Measurements from ENCODE around the gene SLC25A2.
A peak's percentile ranks its signal among the peaks of the same experiment; 100 is the strongest.
"Not testable (repeated sequence)": the region's sequence is repeated elsewhere in the genome, so short reads cannot be mapped to it uniquely, and the experiment has no call there.

Gene SLC25A2

GRCh38 chr5:141303756-141304155, at the start of gene SLC25A2:
Gene SLC25A2 (minus strand): TSS chr5:141304049. CDS start chr5:141303865, 184 bp downstream.
- DNase-seq: no peak

- DNase-seq: no peak
These were observed 47.7 kb upstream of the SLC25A2 start for GRCh38 chr5:141351591-141351990.

GRCh38 chr5:141349917-141350619, 46.2 kb upstream of the SLC25A2 start, which contains the start of gene PCDHGB1:
Gene PCDHGB1 (plus strand): TSS chr5:141350099. CDS start chr5:141350261, 162 bp downstream.
- DNase-seq: peak; percentile 38

GRCh38 chr5:141346017-141346416, 42.2 kb upstream of the SLC25A2 start:
- not testable (repeated sequence) for DNase-seq

- no peak for DNase-seq
These were observed 41.5 kb upstream of the SLC25A2 start for GRCh38 chr5:141345327-141345726.

GRCh38 chr5:141343953-141344463, 40.2 kb upstream of the SLC25A2 start:
- DNase-seq: no peak

- no peak for DNase-seq
These were observed 39.5 kb upstream of the SLC25A2 start, which contains the start of gene PCDHGA3 for GRCh38 chr5:141343242-141343952. Gene PCDHGA3 (plus strand): TSS chr5:141343829. CDS start chr5:141344034, 205 bp downstream.

- no peak for DNase-seq
These were observed 38.9 kb upstream of the SLC25A2 start for GRCh38 chr5:141342773-141343172.

- not testable (repeated sequence) for DNase-seq
These were observed 37.0 kb upstream of the SLC25A2 start for GRCh38 chr5:141340781-141341354.

GRCh38 chr5:141338538-141339306, 34.9 kb upstream of the SLC25A2 start, which contains the start of gene PCDHGA2:
Gene PCDHGA2 (plus strand): TSS chr5:141338760.
- peak; percentile 20 for DNase-seq

- not testable (repeated sequence) for DNase-seq
These were observed 28.7 kb upstream of the SLC25A2 start for GRCh38 chr5:141332571-141332970.

GRCh38 chr5:141330299-141331080, 26.6 kb upstream of the SLC25A2 start, which contains the start of gene PCDHGA1:
Gene PCDHGA1 (plus strand): TSS chr5:141330514.
- DNase-seq: peak; percentile 13

GRCh38 chr5:141328231-141328630, 24.4 kb upstream of the SLC25A2 start:
- DNase-seq: no peak

GRCh38 chr5:141326088-141326854, 22.4 kb upstream of the SLC25A2 start:
- no peak for DNase-seq

- DNase-seq: no peak
These were observed 18.4 kb upstream of the SLC25A2 start for GRCh38 chr5:141322261-141322660.

- DNase-seq: peak; percentile 85
These were observed 16.6 kb upstream of the SLC25A2 start, which contains the start of gene TAF7 for GRCh38 chr5:141320225-141321169. Gene TAF7 (minus strand): TSS chr5:141320784. CDS start chr5:141320044, 740 bp downstream.

- DNase-seq: no peak
These were observed 15.8 kb upstream of the SLC25A2 start for GRCh38 chr5:141319699-141320098.

GRCh38 chr5:141319202-141319601, 15.4 kb upstream of the SLC25A2 start:
- DNase-seq: peak; percentile 53

- DNase-seq: not testable (repeated sequence)
These were observed 13.1 kb upstream of the SLC25A2 start for GRCh38 chr5:141316963-141317362.
